ENCODE measurements around the gene TMEM255B. TPM values are rescaled to one million over a fixed set of nuclear protein-coding genes. Genes with fewer than 3 reads are reported as not detected.
A peak's percentile ranks its signal among the peaks of the same experiment; 100 is the strongest.

TMEM255B gene
- polyA plus RNA-seq, 1 donor (not counting 4 experiments of a cell fraction or from before 2014, with no cell fraction given) = 7.6 TPM

GRCh38 chr13:113860665-113861432 lies 101.8 kb downstream of the TMEM255B start:
- H3K9me3 ChIP-seq (ENCODE audit: control insufficient read depth, low read depth, low read length) = no peaks in the 10 kb centered on the region
- H3K9me1 ChIP-seq (ENCODE audit: control insufficient read depth, extremely low read depth, insufficient read depth, low read length) = peaks cover 9% of the 10 kb centered on the region
- FAIRE-seq = no peak
- dilution Hi-C loops (cut with MboI; ENCODE audit: extremely low pct_ligation_motif_present, low sequenced_read_pairs) = no loop called here
- H3K4me3 ChIP-seq (ENCODE audit: control insufficient read depth in 2 of 3, extremely low read depth in 1 of 3, insufficient read depth in 2 of 3, low read depth in 1 of 3, low read length in 3 of 3) = peak overlapping the region; percentile 76 to 86 (median 80)
- peaks cover 85% of the 10 kb centered on the region for H3K79me2 ChIP-seq (ENCODE audit: control insufficient read depth, insufficient read depth, low read length)
- H3K4me2 ChIP-seq (ENCODE audit: control insufficient read depth, extremely low read depth, insufficient read depth, low read depth, low read length) = peak overlapping the region; percentile 87
- H3K27ac ChIP-seq (ENCODE audit: control insufficient read depth, insufficient read depth, low read length) = peak overlapping the region; percentile 56
- no peak overlapping the region for H2AFZ ChIP-seq (ENCODE audit: control insufficient read depth, low read length)
- peaks cover 57% of the 10 kb centered on the region for H3K4me1 ChIP-seq (ENCODE audit: control insufficient read depth, extremely low read depth, insufficient read depth, low read length)
- H4K20me1 ChIP-seq (ENCODE audit: control insufficient read depth, extremely low read depth, insufficient read depth, low read length) = peaks cover 36% of the 10 kb centered on the region
- TF ChIP-seq EZH2 (IDR thresholded peaks at IDR 0.05; ENCODE audit: low read length) (no peak), CTCF (optimal IDR thresholded peaks at IDR 0.05 in 1 of 3, IDR thresholded peaks at IDR 0.05 in 1 of 3, conservative IDR thresholded peaks at IDR 0.05 in 1 of 3; ENCODE audit: extremely low read depth in 1 of 3, insufficient read depth in 2 of 3, low read length in 3 of 3) (no peak)
- H3K36me3 ChIP-seq (ENCODE audit: control insufficient read depth in 2 of 2, extremely low read depth in 1 of 2, insufficient read depth in 2 of 2, low read length in 2 of 2) = peaks cover 11 to 44% of the 10 kb centered on the region in 2 experiments
- peak overlapping the region; percentile 83 for H3K9ac ChIP-seq (ENCODE audit: control insufficient read depth, extremely low read depth, insufficient read depth, low read length)
- DNase-seq (ENCODE audit: low read depth, low spot score) = no peak
- H3K27me3 ChIP-seq (ENCODE audit: control insufficient read depth, extremely low read depth, insufficient read depth, low read length) = no peaks in the 10 kb centered on the region

- FAIRE-seq (peak; percentile 86), DNase-seq (ENCODE audit: low read depth, low spot score) (no peak)
- Histone ChIP-seq H3K27me3 (ENCODE audit: control insufficient read depth, extremely low read depth, insufficient read depth, low read length) (no peaks in the 10 kb centered on the region), H3K79me2 (ENCODE audit: control insufficient read depth, insufficient read depth, low read length) (peaks cover 78% of the 10 kb centered on the region), H4K20me1 (ENCODE audit: control insufficient read depth, extremely low read depth, insufficient read depth, low read length) (peaks cover 29% of the 10 kb centered on the region), H3K4me3 (ENCODE audit: control insufficient read depth in 2 of 3, extremely low read depth in 1 of 3, insufficient read depth in 2 of 3, low read depth in 1 of 3, low read length in 3 of 3) (peak overlapping the region; percentile 76 to 86 (median 80)), H3K9me3 (ENCODE audit: control insufficient read depth, low read depth, low read length) (no peaks in the 10 kb centered on the region), H3K27ac (ENCODE audit: control insufficient read depth, insufficient read depth, low read length) (peak overlapping the region; percentile 72), H2AFZ (ENCODE audit: control insufficient read depth, low read length) (no peak overlapping the region), H3K9me1 (ENCODE audit: control insufficient read depth, extremely low read depth, insufficient read depth, low read length) (peaks cover 7% of the 10 kb centered on the region), H3K36me3 (ENCODE audit: control insufficient read depth in 2 of 2, extremely low read depth in 1 of 2, insufficient read depth in 2 of 2, low read length in 2 of 2) (peaks cover 10 to 37% of the 10 kb centered on the region in 2 experiments), H3K4me2 (ENCODE audit: control insufficient read depth, extremely low read depth, insufficient read depth, low read depth, low read length) (peak overlapping the region; percentile 87), H3K4me1 (ENCODE audit: control insufficient read depth, extremely low read depth, insufficient read depth, low read length) (peaks cover 51% of the 10 kb centered on the region), H3K9ac (ENCODE audit: control insufficient read depth, extremely low read depth, insufficient read depth, low read length) (peak overlapping the region; percentile 83)
- TF ChIP-seq CTCF (optimal IDR thresholded peaks at IDR 0.05 in 1 of 3, IDR thresholded peaks at IDR 0.05 in 1 of 3, conservative IDR thresholded peaks at IDR 0.05 in 1 of 3; ENCODE audit: extremely low read depth in 1 of 3, insufficient read depth in 2 of 3, low read length in 3 of 3) = no peak
- TF ChIP-seq EZH2 (IDR thresholded peaks at IDR 0.05; ENCODE audit: low read length) = no peak
- dilution Hi-C loops (cut with MboI; ENCODE audit: extremely low pct_ligation_motif_present, low sequenced_read_pairs) = no loop called here
These were observed 102.5 kb downstream of the TMEM255B start for GRCh38 chr13:113861433-113862030.
